Aorta (tissue), 5 donors: ENCODE results near the gene TAGLN2. TPM values are rescaled to one million over a fixed set of nuclear protein-coding genes. Genes with fewer than 3 reads are reported as not detected.

Experiments
- ATAC-seq: fragments of 200-7000 bp; cut with Tn5 transposase; one replicate; pipeline ENCODE4 v1.9.1; 2022; ENCODE audit warnings: moderate library complexity; ENCODE audit not compliant: low FRiP score
- DNase-seq, 2 donors: peaks; one replicate each; pipeline ENCODE4 v3.0.0-alpha.2; 2020
- H3K27ac ChIP-seq, 2 donors: one replicate each; pipeline ENCODE4 v1.5.1; 2013; ENCODE audit warnings: low read length in 2 of 2, mild to moderate bottlenecking in 2 of 2, moderate library complexity in 2 of 2, control low read depth in 1 of 2, inconsistent platforms in 1 of 2, low read depth in 1 of 2
- H3K27me3 ChIP-seq, 2 donors: one replicate each; pipeline ENCODE4 v1.6.1; 2013; ENCODE audit warnings: control low read depth in 1 of 2, low read length in 1 of 2, mild to moderate bottlenecking in 1 of 2, moderate library complexity in 1 of 2; ENCODE audit not compliant: insufficient read depth in 2 of 2, control insufficient read depth in 1 of 2
- H3K36me3 ChIP-seq, 2 donors: one replicate each; pipeline ENCODE4 v1.6.1; 2013; ENCODE audit warnings: control low read depth in 1 of 2, low read length in 1 of 2, mild to moderate bottlenecking in 1 of 2; ENCODE audit not compliant: insufficient read depth in 2 of 2, control insufficient read depth in 1 of 2
- H3K4me1 ChIP-seq, 2 donors: one replicate each; pipeline ENCODE4 v1.6.1; 2013; ENCODE audit warnings: low read length in 2 of 2, control low read depth in 1 of 2, mild to moderate bottlenecking in 1 of 2, moderate library complexity in 1 of 2; ENCODE audit not compliant: insufficient read depth in 2 of 2, control insufficient read depth in 1 of 2
- H3K4me3 ChIP-seq, 2 donors: one replicate each; pipeline ENCODE4 v1.5.1; 2013; ENCODE audit warnings: low read length in 2 of 2, control low read depth in 1 of 2, mild to moderate bottlenecking in 1 of 2
- H3K9me3 ChIP-seq: one replicate; pipeline ENCODE4 v1.6.1; 2013; ENCODE audit warnings: mild to moderate bottlenecking, low read length; ENCODE audit not compliant: control insufficient read depth
- WGBS, 2 donors: extraction: QIAGEN DNeasy Blood & Tissue Kit; methylation state at CpG; one replicate each; pipeline ENCODE4 v1.1.7; 2013; 5-methylcytosine and 5-hydroxymethylcytosine counted together
- intact Hi-C, 2 donors: fragments of 100-400 bp; cut with DNase I; formaldehyde crosslinking; loops; one replicate each; pipeline versions ENCODE4 v1.14.2 to v1.15.0; 2022
- polyA plus RNA-seq, 2 donors: library from polyadenylated mRNA; stranded (reverse); fragments of 200-250 nt; gene quantifications; one replicate each; pipeline ENCODE4 v1.2.3, GENCODE V29; 2013
- total RNA-seq, 2 donors: library from RNA; stranded (reverse); fragmentation: NEBNext Ultra II Directional; extraction: Animal tissue kit (Norgen Biotek cat#: 25700); gene quantifications; one replicate each; pipeline ENCODE4 v1.2.1, GENCODE V29; 2021
- donor health status: healthy with polysubstance abuse.
- donor health status: Bipolar disorder and iron deficiency.
- donor health status: DM: no; HTN: no; CAD: no.
- donor health status: DM: no; HTN: no; CAD: no.
- donor health status: DM: yes; HTN: yes; CAD: no.

TAGLN2 gene
- total and polyA plus RNA-seq, 4 donors = 316 to 383 (median 350) TPM

DNA sequence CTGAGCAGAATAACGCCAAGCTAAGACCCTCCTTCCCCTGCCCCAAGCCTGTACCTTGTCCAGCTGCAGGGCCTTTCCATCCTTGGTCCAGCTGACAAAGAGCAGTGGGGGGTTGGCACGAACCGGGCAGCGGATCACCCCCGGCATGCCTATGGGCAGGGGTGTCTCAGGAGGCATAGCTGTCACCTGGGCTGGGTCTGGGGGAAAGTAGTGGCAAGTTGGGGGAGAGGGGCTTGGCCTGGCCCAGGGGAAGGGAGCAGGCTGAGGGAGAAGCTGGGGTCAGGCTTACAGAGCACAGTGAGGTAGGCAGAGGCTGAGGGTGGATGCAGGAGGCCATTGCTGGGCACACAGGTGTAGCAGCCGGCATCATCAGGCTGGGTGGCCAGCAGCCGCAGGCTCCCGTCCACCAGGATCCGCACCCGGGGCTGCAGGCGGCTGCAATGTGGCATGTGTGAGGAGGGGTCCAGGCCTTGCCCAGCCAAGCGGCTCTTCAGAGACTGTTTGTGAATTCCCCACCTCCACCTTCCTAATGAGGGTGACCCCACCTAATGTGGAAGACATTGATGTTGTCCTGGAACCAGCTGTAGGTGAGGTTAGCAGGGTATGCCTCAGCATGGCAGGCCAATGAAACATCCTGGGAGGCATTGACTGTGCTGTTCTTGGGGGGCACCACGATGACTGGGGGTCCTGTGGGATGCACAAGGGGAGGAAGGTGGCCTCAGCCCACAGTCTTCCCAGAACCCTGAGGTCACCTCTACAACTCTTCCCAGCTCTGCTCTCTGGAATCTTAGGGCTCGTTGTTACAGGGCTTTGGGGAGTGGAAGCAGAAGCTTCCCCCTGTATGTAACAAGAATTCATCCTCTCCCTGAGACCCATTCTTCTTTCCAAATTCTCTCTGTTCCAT is 9.1 kb upstream of the TAGLN2 start:
- intact Hi-C loops = loop anchor here (5.0 kb wide), 2 partner anchors 37 to 73 kb away; no protein-coding TSS in a partner anchor
- Histone ChIP-seq H3K4me1 (no peaks in the 10 kb centered on the region), H3K9me3 (no peaks in the 10 kb centered on the region), H3K27me3 (no peaks in the 10 kb centered on the region), H3K27ac (no peak overlapping the region), H3K36me3 (no peaks in the 10 kb centered on the region), H3K4me3 (no peak overlapping the region)
- ATAC-seq (no peak), DNase-seq (peak in 1 of 2 donors; percentile 68)
- 89 to 92% methylated on average over 14 of the region's 14 CpGs for WGBS, 2 donors

DNA sequence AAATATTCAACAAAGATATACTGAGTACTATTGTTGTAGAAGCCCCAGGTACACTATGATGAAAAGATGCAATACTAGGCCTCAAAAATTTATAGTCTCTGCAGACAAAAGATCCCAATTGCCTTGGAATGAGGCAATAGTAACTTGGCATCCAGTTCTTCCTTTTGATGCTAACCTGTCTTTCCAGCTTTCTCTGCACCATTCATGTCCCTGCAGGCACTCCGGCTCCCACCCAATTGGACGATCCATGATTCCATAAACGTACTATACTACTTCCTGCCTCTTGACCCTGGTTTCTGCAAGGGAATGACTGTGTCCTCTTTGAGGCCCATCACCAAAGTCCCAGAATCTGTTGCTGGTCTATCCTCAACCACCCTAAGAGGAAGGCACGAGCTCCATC is 8.0 kb upstream of the TAGLN2 start:
- Histone ChIP-seq H3K36me3 (no peaks in the 10 kb centered on the region), H3K4me1 (no peaks in the 10 kb centered on the region), H3K27me3 (no peaks in the 10 kb centered on the region), H3K27ac (no peak overlapping the region), H3K9me3 (no peaks in the 10 kb centered on the region), H3K4me3 (no peak overlapping the region)
- DNase-seq (peak in 1 of 2 donors; percentile 15), ATAC-seq (no peak)
- 89 to 91% methylated on average over 4 of the region's 4 CpGs for WGBS, 2 donors
- intact Hi-C loops = loop anchor here in 1 of 2 donors (5.0 kb wide), 1 partner anchor 36 kb away; no protein-coding TSS in a partner anchor

DNA sequence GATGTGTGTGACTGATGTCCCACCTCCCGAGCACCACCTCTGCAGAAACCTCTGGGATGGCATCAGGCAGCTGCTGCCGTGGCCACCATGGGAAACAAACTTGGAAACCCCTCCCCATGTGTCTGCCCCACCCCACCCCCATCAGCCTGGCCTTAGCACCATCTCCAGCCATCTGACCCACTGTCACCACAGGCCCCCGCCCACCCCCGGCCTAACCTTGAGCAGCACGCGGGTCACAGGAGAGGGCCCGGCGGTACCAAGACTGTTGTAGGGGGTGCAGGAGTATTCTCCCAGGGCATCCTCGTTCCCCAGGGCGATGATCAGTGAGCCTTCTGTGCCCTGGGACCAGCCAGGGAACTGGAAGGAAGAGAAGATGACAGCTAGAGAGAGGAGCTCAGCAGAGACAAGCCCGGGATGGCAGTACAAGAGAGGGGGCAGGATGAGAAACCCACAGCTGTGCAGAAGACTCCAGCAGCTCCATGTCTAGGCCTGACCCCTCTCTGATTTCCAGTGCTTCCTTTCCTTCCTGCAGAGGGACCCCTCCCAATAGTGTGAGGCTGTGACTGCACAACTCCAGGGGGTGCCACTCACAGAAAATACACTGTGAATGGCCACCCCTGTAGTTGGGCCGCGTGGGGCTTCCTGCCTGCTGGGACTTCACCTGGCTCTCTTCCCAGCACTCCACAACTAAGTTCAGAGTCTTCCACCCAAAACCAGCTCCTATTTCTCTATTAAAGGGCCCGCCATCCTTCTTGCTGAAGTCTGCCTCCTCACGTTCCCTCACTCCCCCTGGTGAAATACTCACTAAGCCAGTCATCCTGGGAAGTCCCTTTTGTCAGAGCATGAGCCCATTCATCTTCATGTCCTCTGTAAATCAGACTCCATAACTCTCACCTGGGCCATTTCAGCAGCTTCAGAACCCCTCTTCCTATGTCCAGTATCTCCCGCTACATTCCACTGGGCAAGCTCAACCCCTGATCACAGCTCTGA is 7.3 kb upstream of the TAGLN2 start:
- intact Hi-C loops = loop anchor here in 1 of 2 donors (5.0 kb wide), 1 partner anchor 35 kb away; no protein-coding TSS in a partner anchor
- H3K4me3 ChIP-seq = no peak overlapping the region
- 79 to 83% methylated on average over 16 of the region's 16 CpGs for WGBS, 2 donors
- DNase-seq = peak in 1 of 2 donors; percentile 67
- no peaks in the 10 kb centered on the region for H3K36me3 ChIP-seq
- no peak for ATAC-seq
- no peaks in the 10 kb centered on the region for H3K4me1 ChIP-seq
- no peaks in the 10 kb centered on the region for H3K9me3 ChIP-seq
- H3K27me3 ChIP-seq = no peaks in the 10 kb centered on the region
- H3K27ac ChIP-seq = no peak overlapping the region

DNA sequence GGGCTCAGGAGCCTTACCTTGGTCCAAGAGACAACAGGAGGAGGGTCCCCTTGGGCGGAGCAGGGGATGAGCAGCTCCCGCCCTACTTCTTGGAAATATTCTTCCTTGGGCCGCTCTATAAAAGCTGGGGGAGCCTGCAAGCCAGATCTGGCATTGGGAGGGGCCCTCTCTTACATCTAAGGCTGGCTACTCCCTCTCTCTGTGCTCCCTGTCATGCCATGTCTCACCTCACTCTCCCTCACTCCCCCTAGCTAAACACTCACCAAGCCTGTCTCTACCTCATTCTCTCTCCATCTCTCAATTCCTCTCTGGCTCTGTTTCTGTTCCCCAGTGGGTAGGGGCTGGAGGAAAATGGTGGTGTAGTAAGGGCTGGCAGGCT is 6.5 kb upstream of the TAGLN2 start:
- intact Hi-C loops = loop anchor here in 1 of 2 donors (5.0 kb wide), 1 partner anchor 34 kb away; no protein-coding TSS in a partner anchor
- Histone ChIP-seq H3K27ac (no peak overlapping the region), H3K4me3 (no peak overlapping the region), H3K9me3 (no peaks in the 10 kb centered on the region), H3K4me1 (no peaks in the 10 kb centered on the region), H3K27me3 (no peaks in the 10 kb centered on the region), H3K36me3 (no peaks in the 10 kb centered on the region)
- DNase-seq (no peak), ATAC-seq (no peak)
- 90 to 94% methylated on average over 3 of the region's 3 CpGs for WGBS, 2 donors

GRCh38 chr1:159931101-159931794 is 5.9 kb upstream of the TAGLN2 start:
- Histone ChIP-seq H3K4me3 (no peak overlapping the region), H3K4me1 (no peaks in the 10 kb centered on the region), H3K9me3 (no peaks in the 10 kb centered on the region), H3K27ac (no peak overlapping the region), H3K27me3 (no peaks in the 10 kb centered on the region), H3K36me3 (no peaks in the 10 kb centered on the region)
- DNase-seq (peak in 1 of 2 donors; percentile 61), ATAC-seq (no peak)
- intact Hi-C loops = loop anchor here in 1 of 2 donors (5.0 kb wide), 1 partner anchor 34 kb away; no protein-coding TSS in a partner anchor
- 87 to 88% methylated on average over 13 of the region's 13 CpGs for WGBS, 2 donors

DNA sequence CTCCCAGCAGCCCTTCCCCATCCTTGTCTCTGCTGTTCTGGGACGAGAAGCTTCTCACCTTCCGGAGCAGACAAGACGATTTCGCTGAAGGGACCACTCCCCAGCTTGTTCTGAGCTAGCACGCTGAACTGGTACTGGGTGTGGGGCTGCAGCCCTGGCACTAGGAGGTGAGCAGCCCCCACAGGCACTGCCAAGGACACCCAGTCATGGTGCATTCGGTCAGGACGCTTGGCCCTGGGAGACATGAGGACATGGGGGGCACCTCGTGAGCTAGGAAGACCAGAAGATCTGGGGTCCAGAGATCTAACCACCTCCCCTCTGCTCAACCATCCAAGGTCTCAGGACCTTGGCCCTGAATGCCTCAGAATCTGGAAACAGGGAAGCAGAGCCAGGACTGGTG is 5.3 kb upstream of the TAGLN2 start:
- intact Hi-C loops = loop anchor here in 1 of 2 donors (5.0 kb wide), 1 partner anchor 33 kb away; no protein-coding TSS in a partner anchor
- 92 to 94% methylated on average over 8 of the region's 8 CpGs for WGBS, 2 donors
- Histone ChIP-seq H3K27ac (no peak overlapping the region), H3K27me3 (no peaks in the 10 kb centered on the region), H3K36me3 (no peaks in the 10 kb centered on the region), H3K9me3 (no peaks in the 10 kb centered on the region), H3K4me1 (no peaks in the 10 kb centered on the region), H3K4me3 (no peak overlapping the region)
- no peak for ATAC-seq
- peak in 1 of 2 donors; percentile 50 for DNase-seq

GRCh38 chr1:159930216-159930615 is 4.9 kb upstream of the TAGLN2 start:
- Histone ChIP-seq H3K36me3 (no peaks in the 10 kb centered on the region), H3K9me3 (no peaks in the 10 kb centered on the region), H3K4me1 (no peaks in the 10 kb centered on the region), H3K4me3 (no peak overlapping the region), H3K27me3 (no peaks in the 10 kb centered on the region), H3K27ac (no peak overlapping the region)
- DNase-seq = no peak
- ATAC-seq = no peak
- 90 to 92% methylated on average over 11 of the region's 11 CpGs for WGBS, 2 donors
- intact Hi-C loops = loop anchor here in 1 of 2 donors (5.0 kb wide), 1 partner anchor 33 kb away; no protein-coding TSS in a partner anchor
